Mucosa of rectum (tissue), 2 donors: Measurements from ENCODE around the gene H2AZ1.
"Not testable (repeated sequence)": the region's sequence is repeated elsewhere in the genome, so short reads cannot be mapped to it uniquely, and the experiment has no call there.

ENCODE experiments used
- H3K27ac ChIP-seq, 2 donors: one replicate each; pipeline ENCODE4 v1.7.0; 2013; ENCODE audit warnings: inconsistent platforms in 2 of 2, low read depth in 2 of 2, low read length in 2 of 2
- H3K27me3 ChIP-seq, 2 donors: one replicate each; pipeline ENCODE4 v1.7.0; 2013; ENCODE audit warnings: low read length in 2 of 2; ENCODE audit not compliant: control insufficient read depth in 2 of 2, insufficient read depth in 2 of 2
- H3K36me3 ChIP-seq, 2 donors: one replicate each; pipeline ENCODE4 v1.7.0; 2013; ENCODE audit warnings: low read length in 2 of 2; ENCODE audit not compliant: control insufficient read depth in 2 of 2, insufficient read depth in 2 of 2
- H3K4me1 ChIP-seq, 2 donors: one replicate each; pipeline ENCODE4 v1.7.0; 2013; ENCODE audit warnings: low read length in 2 of 2, mild to moderate bottlenecking in 1 of 2; ENCODE audit not compliant: control insufficient read depth in 2 of 2, insufficient read depth in 2 of 2
- H3K4me3 ChIP-seq, 2 donors: one replicate each; pipeline ENCODE4 v1.7.0; 2013; ENCODE audit warnings: low read length in 2 of 2
- H3K9ac ChIP-seq, 2 donors: one replicate each; pipeline ENCODE4 v1.7.0; 2013; ENCODE audit warnings: low read length in 2 of 2, low read depth in 1 of 2, mild to moderate bottlenecking in 1 of 2
- H3K9me3 ChIP-seq, 2 donors: one replicate each; pipeline ENCODE4 v1.7.0; 2013; ENCODE audit warnings: low read length in 2 of 2; ENCODE audit not compliant: control insufficient read depth in 2 of 2
- donor health status: healthy.
- donor health status: Normal muscosa, but diverticular disease.

The H2AZ1 gene

DNA sequence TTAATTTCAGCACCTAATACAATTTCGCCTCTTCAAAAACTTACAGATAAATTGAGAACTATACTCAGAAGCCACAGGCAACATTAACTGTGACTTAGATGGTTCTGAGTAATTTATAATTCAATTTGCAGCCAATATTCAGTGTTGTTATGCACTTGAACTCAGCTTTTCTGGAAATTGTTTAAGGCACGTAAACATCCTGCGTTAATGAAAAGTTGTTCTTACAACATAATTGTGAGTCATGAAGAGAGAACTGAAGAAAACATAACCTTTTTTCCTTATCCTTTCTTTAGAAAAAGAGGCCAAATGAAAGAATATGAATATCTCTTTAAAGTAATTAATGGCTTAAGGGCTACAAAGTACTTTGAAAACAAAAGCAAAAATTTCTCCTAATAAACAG is 16.6 kb upstream of the H2AZ1 start:
- peaks cover 0 to under 1% of the 10 kb centered on the region in 2 donors for H3K27me3 ChIP-seq
- H3K36me3 ChIP-seq: no peaks in the 10 kb centered on the region
- H3K9me3 ChIP-seq: no peaks in the 10 kb centered on the region
- no peak overlapping the region for H3K4me3 ChIP-seq
- H3K9ac ChIP-seq: no peak overlapping the region
- H3K4me1 ChIP-seq: no peaks in the 10 kb centered on the region
- H3K27ac ChIP-seq: no peak overlapping the region

DNA sequence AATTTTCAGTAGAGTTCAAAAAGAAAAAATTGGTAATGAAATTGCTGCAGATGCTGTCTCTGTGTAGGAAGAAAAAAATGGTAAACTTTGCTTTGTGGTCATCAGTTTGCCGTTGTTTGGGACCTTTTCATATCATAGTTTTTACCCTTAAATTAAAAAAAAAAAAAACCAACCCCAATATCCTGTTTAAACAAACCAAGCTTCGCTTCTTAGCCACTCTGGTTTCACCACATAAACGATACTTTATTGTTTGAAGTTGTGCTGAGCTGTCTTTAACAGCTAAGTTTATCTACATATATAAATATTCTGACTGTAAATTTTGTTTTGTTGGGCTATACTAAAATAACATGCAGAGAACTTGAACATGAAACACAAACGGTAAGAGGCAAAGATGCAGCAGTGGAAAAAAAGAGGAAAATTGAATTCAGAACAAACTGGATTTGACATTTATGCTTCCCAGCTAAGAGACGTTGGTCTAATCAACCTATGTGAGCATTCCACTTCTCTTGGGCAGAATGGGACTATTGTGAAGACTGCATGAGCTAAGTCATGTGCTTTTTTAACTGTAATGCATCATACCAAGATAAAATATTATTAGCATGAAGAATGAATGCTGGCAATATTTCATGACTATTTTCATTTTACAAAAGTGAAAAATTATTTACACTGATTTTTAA is 15.7 kb upstream of the H2AZ1 start:
- Histone ChIP-seq H3K27ac (no peak overlapping the region), H3K36me3 (no peaks in the 10 kb centered on the region), H3K4me3 (no peak overlapping the region), H3K9ac (no peak overlapping the region), H3K9me3 (no peaks in the 10 kb centered on the region), H3K27me3 (no peaks in the 10 kb centered on the region), H3K4me1 (no peaks in the 10 kb centered on the region)

DNA sequence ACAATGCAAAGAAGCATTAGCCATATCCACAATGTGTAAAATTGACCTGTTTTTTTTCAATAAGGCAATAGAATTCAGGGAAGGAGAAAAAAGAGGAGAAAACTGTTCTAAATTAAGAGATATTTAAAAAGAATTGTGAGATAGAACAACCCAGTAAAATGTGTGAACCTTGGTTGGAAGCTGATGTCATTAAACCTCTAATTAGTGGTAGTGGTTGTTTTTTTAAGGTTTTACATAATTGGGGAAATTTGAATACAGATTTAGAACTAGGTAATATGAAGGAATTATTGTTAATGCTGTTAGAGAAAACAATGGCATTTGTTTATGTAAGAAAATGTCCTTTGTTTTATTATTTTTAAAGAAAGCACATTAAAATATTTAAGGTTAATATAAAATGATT is 15.1 kb upstream of the H2AZ1 start:
- Histone ChIP-seq H3K9me3 (no peaks in the 10 kb centered on the region), H3K9ac (no peak overlapping the region), H3K36me3 (no peaks in the 10 kb centered on the region), H3K4me3 (no peak overlapping the region), H3K27ac (no peak overlapping the region), H3K4me1 (no peaks in the 10 kb centered on the region), H3K27me3 (no peaks in the 10 kb centered on the region)

DNA sequence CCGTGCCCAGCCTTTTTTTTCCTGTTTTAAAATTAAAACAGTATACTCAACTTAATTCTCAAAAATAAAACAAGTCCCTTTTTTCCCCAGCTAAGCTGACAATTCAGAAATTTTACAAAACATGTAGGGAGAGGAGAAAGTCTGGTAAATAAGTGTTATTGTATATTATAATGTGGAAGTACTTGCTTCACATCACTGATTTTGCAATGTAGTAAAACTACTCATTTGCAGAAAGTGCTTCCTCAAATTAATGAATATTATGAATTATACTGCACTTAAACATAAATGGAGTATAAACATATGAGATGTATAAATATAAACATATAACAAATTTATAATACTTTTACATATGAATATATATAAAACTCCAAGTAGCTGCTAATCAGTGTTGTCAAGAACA is 11.6 kb upstream of the H2AZ1 start:
- Histone ChIP-seq H3K9ac (no peak overlapping the region), H3K4me3 (no peak overlapping the region), H3K27me3 (no peaks in the 10 kb centered on the region), H3K4me1 (no peaks in the 10 kb centered on the region), H3K36me3 (no peaks in the 10 kb centered on the region), H3K9me3 (no peaks in the 10 kb centered on the region), H3K27ac (no peak overlapping the region)

DNA sequence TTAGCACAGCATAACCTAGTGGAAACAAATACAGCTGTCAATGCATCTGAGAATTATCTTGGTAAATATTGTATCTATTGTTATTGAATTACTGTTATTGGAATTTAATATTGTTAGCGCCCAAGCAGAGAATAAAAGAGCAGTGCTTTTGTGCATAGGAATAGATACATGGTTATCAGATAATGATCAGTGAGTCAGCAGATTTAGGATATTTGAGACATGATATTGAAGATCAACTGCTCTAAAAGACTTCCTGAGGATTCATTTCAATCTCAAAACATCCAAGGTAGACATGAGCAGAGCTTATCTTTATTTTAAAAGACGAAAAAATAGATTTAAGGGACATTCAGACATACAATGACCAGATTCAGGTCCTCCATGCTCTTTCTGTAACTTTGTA is 10.6 kb upstream of the H2AZ1 start:
- no peaks in the 10 kb centered on the region for H3K9me3 ChIP-seq

DNA sequence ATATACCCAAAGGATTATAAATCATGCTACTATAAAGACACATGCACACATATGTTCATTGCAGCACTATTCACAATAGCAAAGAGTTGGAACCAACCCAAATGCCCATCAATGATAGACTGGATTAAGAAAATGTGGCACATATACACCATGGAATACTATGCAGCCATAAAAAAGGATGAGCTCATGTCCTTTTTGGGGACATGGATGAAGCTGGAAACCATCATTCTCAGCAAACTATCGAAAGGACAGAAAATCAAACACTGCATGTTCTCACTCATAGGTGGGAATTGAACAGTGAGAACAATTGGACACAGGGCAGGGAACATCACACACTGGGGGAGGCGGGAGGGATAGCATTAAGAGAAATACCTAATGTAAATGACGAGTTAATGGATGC is 8.1 kb upstream of the H2AZ1 start:
- not testable (repeated sequence) for H3K4me3 ChIP-seq, H3K4me1 ChIP-seq, H3K9ac ChIP-seq, H3K36me3 ChIP-seq, H3K9me3 ChIP-seq, H3K27ac ChIP-seq, H3K27me3 ChIP-seq

More for the DNA sequence above, 10.6 kb upstream of the H2AZ1 start:
- Histone ChIP-seq H3K36me3 (no peaks in the 10 kb centered on the region), H3K27ac (no peak overlapping the region), H3K4me1 (no peaks in the 10 kb centered on the region), H3K9ac (no peak overlapping the region), H3K4me3 (no peak overlapping the region), H3K27me3 (no peaks in the 10 kb centered on the region)

DNA sequence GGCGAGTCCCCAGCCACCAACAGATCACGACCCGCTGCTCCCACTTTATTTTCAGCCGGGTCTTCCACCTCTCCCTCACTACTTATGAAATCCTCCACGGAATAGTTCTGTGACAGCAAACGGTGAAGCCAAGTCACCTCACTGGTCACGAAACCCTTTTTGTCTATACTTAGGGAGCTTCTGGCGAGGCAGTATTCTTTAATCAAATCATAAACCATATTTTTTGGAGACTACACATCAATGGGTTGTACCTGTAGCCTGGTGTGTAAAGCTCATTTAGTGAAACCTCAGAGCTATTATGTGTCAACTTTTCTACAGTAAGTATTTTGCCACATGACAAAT is 809 bp upstream of the H2AZ1 start:
- H3K4me1 ChIP-seq: peaks cover 15% of the 10 kb centered on the region in 2 donors
- peak overlapping the region; percentile 81 to 93 for H3K4me3 ChIP-seq
- no peaks in the 10 kb centered on the region for H3K27me3 ChIP-seq
- peak overlapping the region; percentile 60 to 86 for H3K9ac ChIP-seq
- H3K27ac ChIP-seq: peak overlapping the region; percentile 92
- no peaks in the 10 kb centered on the region for H3K9me3 ChIP-seq
- no peaks in the 10 kb centered on the region for H3K36me3 ChIP-seq

DNA sequence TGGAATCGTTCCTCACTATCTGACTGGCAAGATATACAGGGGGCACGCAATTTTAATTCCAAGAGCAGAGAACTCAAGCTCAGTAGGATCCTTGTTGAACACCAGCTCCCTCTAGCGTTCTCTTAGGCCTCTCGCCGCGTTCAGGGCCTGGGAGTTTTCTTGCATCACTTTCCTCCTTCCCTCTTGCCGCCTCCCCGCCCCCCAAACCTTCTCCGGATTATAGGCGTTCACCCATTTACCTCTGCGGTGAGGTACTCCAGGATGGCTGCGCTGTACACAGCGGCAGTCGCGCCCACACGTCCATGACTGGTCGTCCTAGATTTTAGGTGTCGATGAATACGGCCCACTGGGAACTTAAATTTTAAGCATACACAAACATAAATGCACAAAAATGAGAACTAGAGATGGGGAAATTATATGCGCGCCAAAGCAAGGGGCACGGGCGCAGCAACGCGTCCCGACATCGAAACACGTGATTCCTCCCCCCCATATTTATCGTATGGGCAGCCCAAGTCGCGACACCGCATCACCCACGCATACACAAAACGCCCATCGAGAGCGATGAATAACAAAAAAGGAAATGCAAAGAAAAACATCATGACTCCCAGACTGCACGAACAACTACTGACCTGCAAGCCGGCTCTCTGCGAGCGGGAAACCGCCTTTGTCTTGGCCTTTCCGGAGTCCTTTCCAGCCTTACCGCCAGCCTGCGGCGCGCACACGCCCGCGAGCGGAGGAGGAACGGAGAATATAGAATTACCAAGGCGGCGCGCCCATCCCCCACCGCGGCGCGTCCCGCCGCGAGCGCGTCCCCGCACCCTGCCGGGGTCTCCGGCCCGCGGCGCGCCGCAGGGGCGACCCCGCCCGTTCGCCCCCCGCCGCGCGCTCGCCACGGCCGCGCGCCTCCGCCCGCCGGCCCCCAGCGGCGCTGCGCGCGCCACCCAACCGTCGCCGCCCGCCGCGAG is 759 bp downstream of the H2AZ1 start:
- H3K9ac ChIP-seq: peak overlapping the region; percentile 87 to 88
- H3K27ac ChIP-seq: peak overlapping the region; percentile 92 to 95

DNA sequence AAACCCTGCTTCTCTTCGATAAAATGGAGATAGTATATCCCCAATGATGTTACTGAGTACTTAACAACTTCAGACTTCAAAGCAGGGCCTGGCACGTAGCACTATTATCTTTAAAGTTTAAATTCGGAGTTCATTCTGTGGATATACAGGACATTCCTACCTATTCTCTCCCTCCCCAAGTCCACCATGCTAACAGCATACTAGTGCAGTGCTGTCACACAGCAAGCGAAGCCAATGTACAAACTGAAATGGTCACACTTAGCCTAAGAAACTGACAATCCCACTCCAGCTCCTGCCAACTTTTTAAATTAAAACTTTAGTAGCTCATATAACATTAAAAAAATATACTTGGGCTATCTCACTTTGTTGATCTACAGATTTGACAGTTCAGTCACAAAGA is 2.5 kb downstream of the H2AZ1 start:
- H3K27ac ChIP-seq: peak overlapping the region; percentile 98 to 99
- H3K27me3 ChIP-seq: no peaks in the 10 kb centered on the region
- no peaks in the 10 kb centered on the region for H3K36me3 ChIP-seq
- H3K4me3 ChIP-seq: peak overlapping the region; percentile 11 to 90
- H3K4me1 ChIP-seq: peaks cover 15 to 25% of the 10 kb centered on the region in 2 donors
- no peaks in the 10 kb centered on the region for H3K9me3 ChIP-seq
- H3K9ac ChIP-seq: peak overlapping the region in 1 of 2 donors; percentile 96

More for the DNA sequence above, 759 bp downstream of the H2AZ1 start:
- Histone ChIP-seq H3K4me1 (peaks cover 15 to 25% of the 10 kb centered on the region in 2 donors), H3K36me3 (no peaks in the 10 kb centered on the region), H3K27me3 (no peaks in the 10 kb centered on the region), H3K9me3 (no peaks in the 10 kb centered on the region), H3K4me3 (peak overlapping the region; percentile 88 to 98)

DNA sequence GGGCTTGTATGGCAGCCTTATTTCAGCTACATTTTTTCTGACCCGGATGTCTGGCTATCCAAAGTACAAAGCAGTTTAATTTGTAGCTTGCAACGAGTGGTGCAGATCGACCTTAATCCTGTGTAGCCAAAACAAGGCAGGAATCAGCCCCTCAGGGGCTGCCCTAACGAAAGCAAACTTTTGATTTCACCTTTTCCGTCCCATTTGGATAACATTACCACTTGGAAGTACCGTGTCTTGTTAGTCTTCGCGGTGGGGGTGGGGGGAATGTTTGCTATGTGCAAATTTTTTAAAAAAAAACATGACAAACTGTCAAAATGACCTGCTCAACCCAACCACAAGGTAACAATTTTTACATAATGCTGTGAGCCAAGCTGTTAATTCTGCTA is 2.9 kb downstream of the H2AZ1 start:
- H3K9me3 ChIP-seq: no peaks in the 10 kb centered on the region
- H3K27me3 ChIP-seq: no peaks in the 10 kb centered on the region
- H3K27ac ChIP-seq: peak overlapping the region; percentile 98 to 99
- peaks cover 15 to 25% of the 10 kb centered on the region in 2 donors for H3K4me1 ChIP-seq
- peak overlapping the region; percentile 90 for H3K4me3 ChIP-seq
- H3K9ac ChIP-seq: peak overlapping the region; percentile 80 to 96
- no peaks in the 10 kb centered on the region for H3K36me3 ChIP-seq
